ENCODE data around the gene IFNL4.

DNA sequence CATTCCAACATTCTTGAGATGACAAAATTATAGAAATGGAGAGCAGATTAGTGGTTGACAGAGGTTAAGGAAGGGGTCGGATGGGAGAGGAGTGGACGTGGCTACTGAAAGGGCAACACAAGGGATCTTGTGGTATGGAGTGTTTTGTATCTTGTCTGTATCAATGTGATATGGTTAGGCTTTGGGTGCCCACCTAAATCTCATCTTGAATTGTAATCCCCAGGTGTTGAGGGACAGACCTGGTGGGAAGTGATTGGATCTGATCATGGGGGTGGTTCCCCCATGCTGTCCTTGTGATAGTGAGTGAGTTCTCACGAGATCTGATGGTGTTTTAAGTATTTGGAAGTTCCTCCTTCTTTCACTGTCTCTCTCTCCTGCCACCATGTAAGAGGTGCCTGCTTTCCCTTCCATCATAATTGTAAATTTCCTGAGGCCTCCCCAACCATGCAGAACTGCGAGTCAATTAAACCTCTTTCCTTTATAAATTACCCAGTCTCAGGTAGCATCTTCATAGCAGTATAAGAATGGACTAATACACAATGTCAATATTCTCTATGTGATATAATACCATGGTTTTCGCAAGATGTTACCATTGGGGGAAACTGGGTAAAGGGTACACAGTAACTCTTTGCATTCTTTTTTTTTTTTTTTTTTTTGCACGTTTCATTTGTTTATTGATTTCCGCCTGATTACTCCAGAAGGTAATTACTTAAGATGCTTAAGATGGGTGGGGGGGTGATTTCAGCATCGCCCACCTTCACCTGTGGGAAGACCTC, 4.9 kb upstream of the IFNL4 start:
- TF ChIP-seq, protein P1, sequence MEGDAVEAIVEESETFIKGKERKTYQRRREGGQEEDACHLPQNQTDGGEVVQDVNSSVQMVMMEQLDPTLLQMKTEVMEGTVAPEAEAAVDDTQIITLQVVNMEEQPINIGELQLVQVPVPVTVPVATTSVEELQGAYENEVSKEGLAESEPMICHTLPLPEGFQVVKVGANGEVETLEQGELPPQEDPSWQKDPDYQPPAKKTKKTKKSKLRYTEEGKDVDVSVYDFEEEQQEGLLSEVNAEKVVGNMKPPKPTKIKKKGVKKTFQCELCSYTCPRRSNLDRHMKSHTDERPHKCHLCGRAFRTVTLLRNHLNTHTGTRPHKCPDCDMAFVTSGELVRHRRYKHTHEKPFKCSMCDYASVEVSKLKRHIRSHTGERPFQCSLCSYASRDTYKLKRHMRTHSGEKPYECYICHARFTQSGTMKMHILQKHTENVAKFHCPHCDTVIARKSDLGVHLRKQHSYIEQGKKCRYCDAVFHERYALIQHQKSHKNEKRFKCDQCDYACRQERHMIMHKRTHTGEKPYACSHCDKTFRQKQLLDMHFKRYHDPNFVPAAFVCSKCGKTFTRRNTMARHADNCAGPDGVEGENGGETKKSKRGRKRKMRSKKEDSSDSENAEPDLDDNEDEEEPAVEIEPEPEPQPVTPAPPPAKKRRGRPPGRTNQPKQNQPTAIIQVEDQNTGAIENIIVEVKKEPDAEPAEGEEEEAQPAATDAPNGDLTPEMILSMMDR (IDR thresholded peaks at IDR 0.05; ENCODE audit: insufficient read depth, low read length), result no peak
- no peak for TF ChIP-seq GABPA (IDR thresholded peaks at IDR 0.05; ENCODE audit: low read depth)
- TF ChIP-seq, protein P2, sequence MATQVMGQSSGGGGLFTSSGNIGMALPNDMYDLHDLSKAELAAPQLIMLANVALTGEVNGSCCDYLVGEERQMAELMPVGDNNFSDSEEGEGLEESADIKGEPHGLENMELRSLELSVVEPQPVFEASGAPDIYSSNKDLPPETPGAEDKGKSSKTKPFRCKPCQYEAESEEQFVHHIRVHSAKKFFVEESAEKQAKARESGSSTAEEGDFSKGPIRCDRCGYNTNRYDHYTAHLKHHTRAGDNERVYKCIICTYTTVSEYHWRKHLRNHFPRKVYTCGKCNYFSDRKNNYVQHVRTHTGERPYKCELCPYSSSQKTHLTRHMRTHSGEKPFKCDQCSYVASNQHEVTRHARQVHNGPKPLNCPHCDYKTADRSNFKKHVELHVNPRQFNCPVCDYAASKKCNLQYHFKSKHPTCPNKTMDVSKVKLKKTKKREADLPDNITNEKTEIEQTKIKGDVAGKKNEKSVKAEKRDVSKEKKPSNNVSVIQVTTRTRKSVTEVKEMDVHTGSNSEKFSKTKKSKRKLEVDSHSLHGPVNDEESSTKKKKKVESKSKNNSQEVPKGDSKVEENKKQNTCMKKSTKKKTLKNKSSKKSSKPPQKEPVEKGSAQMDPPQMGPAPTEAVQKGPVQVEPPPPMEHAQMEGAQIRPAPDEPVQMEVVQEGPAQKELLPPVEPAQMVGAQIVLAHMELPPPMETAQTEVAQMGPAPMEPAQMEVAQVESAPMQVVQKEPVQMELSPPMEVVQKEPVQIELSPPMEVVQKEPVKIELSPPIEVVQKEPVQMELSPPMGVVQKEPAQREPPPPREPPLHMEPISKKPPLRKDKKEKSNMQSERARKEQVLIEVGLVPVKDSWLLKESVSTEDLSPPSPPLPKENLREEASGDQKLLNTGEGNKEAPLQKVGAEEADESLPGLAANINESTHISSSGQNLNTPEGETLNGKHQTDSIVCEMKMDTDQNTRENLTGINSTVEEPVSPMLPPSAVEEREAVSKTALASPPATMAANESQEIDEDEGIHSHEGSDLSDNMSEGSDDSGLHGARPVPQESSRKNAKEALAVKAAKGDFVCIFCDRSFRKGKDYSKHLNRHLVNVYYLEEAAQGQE (IDR thresholded peaks at IDR 0.05; ENCODE audit: insufficient replicate concordance, low read depth), result no peak

All from HL-60 (cell line).